NT2/D1 (cell line): Measurements from ENCODE around the gene MAP3K9.

ENCODE experiments used
- SUZ12 ChIP-seq: IDR thresholded peaks from 2 replicates; pipeline ENCODE4 v1.6.1; 2011; ENCODE audit not compliant: insufficient read length, insufficient read depth; ENCODE audit errors: extremely low read depth
- YY1 ChIP-seq: IDR thresholded peaks from 2 replicates; pipeline ENCODE4 v1.6.1; 2011; ENCODE audit not compliant: insufficient read length, insufficient read depth
- ZNF274 ChIP-seq: IDR thresholded peaks from 2 replicates; pipeline ENCODE4 v1.6.1; 2011; ENCODE audit warnings: mild to moderate bottlenecking, low read depth, low read length

DNA sequence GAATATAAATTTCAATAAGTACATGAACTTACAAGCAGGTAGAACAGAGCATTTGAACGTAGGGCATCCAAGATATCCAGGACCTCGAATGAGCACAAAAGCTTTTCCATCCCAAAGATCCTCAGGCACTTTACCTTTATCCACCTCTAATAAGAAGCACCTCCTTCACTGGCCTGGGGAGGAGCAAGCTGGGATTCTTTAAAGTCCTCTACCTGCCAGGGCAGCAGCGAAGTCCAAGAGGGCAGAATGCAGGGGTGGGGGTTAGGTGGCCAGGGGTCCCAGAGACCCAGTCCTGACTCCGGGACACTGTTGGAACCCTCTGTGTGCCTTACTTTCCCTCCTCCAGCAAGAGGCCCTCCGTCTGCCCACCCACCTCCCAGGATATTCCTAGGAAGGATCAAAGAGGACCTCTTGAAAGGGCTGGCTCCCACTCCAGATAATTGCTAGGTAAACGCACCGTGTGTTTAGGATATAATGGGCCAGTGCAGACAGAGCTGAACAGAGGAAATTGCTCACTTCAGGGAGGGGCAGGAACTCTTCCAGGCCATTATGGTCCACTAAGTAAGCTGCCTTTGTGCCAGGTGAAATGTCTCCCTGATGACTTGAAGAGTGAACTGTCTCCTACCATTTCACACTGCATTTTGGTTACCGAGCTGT is 99.5 kb downstream of the MAP3K9 start:
- TF ChIP-seq ZNF274 (no peak), SUZ12 (no peak), YY1 (no peak)
